ENCODE results near the gene ZNF527.
"Not testable (repeated sequence)": the region's sequence is repeated elsewhere in the genome, so short reads cannot be mapped to it uniquely, and the experiment has no call there.

Gene ZNF527

DNA sequence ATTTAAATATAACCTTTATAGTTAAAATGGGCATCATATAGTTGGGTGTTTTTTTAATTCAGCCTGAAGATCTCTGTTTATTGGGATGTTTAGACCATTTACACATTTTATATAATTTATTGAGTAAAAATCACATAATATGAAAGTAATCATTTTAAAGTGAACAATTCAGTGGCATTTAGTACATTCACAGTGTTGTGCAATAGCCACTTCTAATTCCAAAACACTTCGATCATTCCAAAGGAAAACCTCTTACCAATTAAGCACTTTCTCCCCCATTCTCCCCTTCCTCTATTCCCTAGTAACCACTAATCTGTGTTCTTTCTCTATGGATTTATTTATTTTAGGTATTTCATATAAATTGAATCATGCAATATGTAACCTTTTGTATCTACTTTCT lies 30.2 kb downstream of the ZNF527 start:
- no peaks in the 10 kb centered on the region for H3K4me1 Mint-ChIP-seq (ENCODE audit: low read depth)
- H3K27me3 Mint-ChIP-seq (ENCODE audit: low read depth) = no peaks in the 10 kb centered on the region
- no peak overlapping the region for H3K4me3 Mint-ChIP-seq
- H3K36me3 Mint-ChIP-seq (ENCODE audit: low read depth) = peaks cover 2% of the 10 kb centered on the region
- no peak overlapping the region for H3K27ac Mint-ChIP-seq
- peaks cover 65% of the 10 kb centered on the region for H3K9me3 Mint-ChIP-seq

DNA sequence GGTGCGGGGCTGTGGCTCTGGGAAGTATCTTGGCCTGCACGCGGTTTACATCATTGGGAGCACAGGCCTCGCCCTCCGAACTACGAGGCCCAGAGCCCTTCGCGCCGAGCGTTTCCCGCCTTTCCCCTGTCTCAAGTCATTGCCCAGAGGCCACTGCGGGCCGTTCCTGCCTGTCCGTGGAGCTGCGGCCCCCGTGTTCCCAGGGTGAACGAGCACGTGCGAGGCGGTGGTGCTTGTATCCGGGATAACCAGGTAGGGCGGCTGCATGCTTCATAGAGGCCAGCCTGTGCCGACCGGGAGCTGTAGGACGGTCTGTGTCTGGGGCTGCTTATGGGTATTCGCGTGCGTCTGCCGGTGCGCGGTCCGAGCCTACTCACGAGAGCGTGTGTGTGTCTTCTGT lies 32.5 kb downstream of the ZNF527 start:
- H3K4me3 Mint-ChIP-seq = no peak overlapping the region
- no peaks in the 10 kb centered on the region for H3K27me3 Mint-ChIP-seq (ENCODE audit: low read depth)
- H3K27ac Mint-ChIP-seq = no peak overlapping the region
- peaks cover 3% of the 10 kb centered on the region for H3K36me3 Mint-ChIP-seq (ENCODE audit: low read depth)
- no peaks in the 10 kb centered on the region for H3K4me1 Mint-ChIP-seq (ENCODE audit: low read depth)
- H3K9me3 Mint-ChIP-seq = peaks cover 74% of the 10 kb centered on the region

DNA sequence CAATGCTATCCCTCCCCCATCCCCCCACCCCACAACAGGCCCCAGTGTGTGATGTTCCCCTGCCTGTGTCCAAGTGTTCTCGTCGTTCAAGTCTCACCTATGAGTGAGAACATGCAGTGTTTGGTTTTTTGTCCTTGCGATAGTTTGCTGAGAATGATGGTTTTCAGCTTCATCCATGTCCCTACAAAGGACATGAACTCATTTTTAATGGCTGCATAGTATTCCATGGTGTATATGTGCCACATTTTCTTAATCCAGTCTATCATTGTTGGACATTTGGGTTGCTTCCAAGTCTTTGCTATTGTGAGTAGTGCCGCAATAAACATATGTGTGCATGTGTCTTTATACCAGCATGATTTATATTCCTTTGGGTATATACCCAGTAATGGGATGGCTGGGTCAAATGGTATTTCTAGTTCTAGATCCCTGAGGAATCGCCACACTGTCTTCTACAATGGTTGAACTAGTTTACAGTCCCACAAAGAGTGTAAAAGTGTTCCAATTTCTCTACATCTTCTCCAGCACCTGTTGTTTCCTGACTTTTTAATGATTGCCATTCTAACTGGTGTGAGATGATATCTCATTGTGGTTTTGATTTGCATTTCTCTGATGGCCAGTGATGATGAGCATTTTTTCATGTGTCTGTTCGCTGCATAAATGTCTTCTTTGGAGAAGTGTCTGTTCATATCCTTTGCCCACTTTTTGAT lies 35.4 kb downstream of the ZNF527 start:
- H3K4me3 Mint-ChIP-seq; H3K36me3 Mint-ChIP-seq (ENCODE audit: low read depth); H3K27ac Mint-ChIP-seq; H3K27me3 Mint-ChIP-seq (ENCODE audit: low read depth); H3K4me1 Mint-ChIP-seq (ENCODE audit: low read depth): not testable (repeated sequence)
- peaks cover 73% of the 10 kb centered on the region for H3K9me3 Mint-ChIP-seq

DNA sequence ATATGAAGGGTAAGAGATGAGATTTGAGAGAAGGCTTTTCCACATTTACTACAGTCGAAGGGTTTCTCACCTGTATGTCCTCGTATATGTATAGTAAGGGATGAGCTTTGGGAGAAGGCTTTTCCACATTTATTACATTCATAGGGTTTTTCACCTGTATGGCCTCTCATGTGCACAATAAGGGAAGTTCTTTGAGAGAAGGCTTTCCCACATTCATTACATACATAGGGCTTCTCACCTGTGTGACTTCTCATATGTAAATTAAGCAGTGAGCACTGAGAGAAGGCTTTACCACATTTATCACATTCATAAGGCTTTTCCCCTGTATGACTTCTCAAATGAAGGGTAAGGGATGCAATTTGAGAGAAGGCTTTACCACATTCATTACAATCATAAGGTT lies 41.8 kb downstream of the ZNF527 start:
- Mint-ChIP-seq H3K36me3 (ENCODE audit: low read depth) (peaks cover 27% of the 10 kb centered on the region), H3K27ac (no peak overlapping the region), H3K4me1 (ENCODE audit: low read depth) (no peaks in the 10 kb centered on the region), H3K9me3 (peaks cover 74% of the 10 kb centered on the region), H3K27me3 (ENCODE audit: low read depth) (no peaks in the 10 kb centered on the region), H3K4me3 (no peak overlapping the region)

DNA sequence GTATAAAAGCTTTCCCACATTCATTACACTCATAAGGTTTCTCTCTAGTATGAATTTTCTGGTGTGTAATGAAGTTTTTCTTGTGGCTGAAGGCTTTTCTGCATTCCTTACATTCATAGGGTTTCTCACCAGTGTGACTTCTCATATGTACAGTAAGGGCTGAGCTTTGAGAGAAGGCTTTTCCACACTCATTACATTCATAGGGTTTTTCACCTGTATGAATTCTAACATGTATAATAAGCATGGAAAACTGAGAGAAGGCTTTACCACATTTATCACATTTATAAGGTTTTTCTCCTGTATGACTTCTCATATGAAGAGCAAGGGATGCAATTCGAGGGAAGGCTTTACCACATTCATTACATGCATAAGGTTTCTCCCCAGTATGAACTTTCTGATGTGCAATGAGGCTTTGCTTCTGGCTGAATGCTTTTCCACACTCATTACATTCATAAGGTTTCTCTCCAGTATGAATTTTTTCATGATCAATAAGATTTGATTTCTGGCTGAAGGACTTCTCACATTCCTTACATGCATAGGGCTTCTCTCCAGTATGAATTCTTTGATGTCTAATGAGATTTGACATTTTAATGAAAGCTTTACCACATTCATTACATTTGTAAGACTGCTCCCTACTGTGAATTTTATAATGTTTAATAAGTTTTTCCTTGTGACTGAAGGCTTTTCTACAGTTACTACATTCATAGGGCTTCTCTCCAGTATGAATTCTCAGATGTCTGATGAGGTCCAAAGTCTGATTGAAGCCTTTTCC lies 42.6 kb downstream of the ZNF527 start:
- H3K9me3 Mint-ChIP-seq = peaks cover 72% of the 10 kb centered on the region
- H3K36me3 Mint-ChIP-seq (ENCODE audit: low read depth) = peaks cover 31% of the 10 kb centered on the region
- H3K27ac Mint-ChIP-seq = no peak overlapping the region
- no peaks in the 10 kb centered on the region for H3K27me3 Mint-ChIP-seq (ENCODE audit: low read depth)
- H3K4me3 Mint-ChIP-seq = no peak overlapping the region
- H3K4me1 Mint-ChIP-seq (ENCODE audit: low read depth) = no peaks in the 10 kb centered on the region

Measured in T-helper 1 cell treated with Interleukin-12 subunit alpha and Interleukin-12 subunit beta and Interleukin-4 antibody, amounts not matched to agents 30 μg/mL and 1 μg/mL, for 36 hours (primary cell).